ENCODE data around the gene ARFRP1. TPM values are rescaled to one million over a fixed set of nuclear protein-coding genes. Genes with fewer than 3 reads are reported as not detected.

Gene ARFRP1
- total and polyA plus RNA-seq, 12 donors: 18.8 to 75.9 (median 42.2) TPM

DNA sequence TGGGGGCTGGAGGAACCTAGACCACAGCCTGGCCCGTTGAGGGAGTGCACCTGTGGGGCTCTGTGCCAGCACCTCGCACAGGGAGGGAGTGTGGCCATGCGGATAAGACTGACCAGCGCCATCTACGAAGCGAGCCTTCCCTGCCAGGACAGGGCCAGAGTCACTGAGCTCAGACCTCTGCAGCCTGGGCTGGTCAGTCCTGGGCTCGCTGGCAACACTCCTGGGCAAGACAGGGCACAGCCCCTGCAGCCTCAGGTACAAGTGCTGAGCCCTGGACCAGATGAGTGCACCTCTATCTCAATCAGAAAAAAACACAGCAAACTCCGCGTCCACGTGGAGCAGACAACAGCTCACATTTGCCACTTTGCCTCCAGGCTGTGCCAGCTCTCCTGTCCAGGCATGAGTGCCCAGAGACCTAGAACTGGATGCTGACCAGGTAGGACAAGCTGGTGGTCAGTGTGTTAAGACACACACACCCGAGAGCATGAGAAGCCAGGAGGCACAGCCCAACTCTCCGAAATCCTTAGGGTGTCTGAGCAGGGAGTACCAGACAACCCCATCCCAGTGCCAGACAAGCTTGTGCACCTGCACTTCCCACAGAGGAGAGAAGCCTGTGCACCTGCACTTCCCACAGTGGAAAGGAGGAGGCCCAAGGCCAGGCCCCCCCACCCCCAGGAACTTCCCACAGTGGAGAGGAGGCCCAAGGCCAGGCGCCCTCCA is 4.9 kb downstream of the ARFRP1 start:
- DNase-seq: peak in 4 of 7 donors; percentile 16 to 51 (median 22)
- Histone ChIP-seq H3K4me1 (replicated peaks in 1 of 2) (peaks cover 20 to 29% of the 10 kb centered on the region in 2 donors), H3K27ac (no peak overlapping the region), H3K27me3 (no peaks in the 10 kb centered on the region), H3K36me3 (replicated peaks in 1 of 2) (peaks cover 0 to 32% of the 10 kb centered on the region in 2 donors), H3K4me3 (no peak overlapping the region), H3K9me3 (replicated peaks in 1 of 3) (no peaks in the 10 kb centered on the region)
- 74 to 80% (median 75%) methylated on average over 6 to 13 of the region's 13 CpGs for WGBS, 4 donors
- intact Hi-C loops (cut with DNase I): loop anchor here in 1 of 2 donors (10.0 kb wide), 1 partner anchor 152 kb away; no protein-coding TSS in a partner anchor
- TF ChIP-seq POLR2A (IDR thresholded peaks at IDR 0.05) (no peak), CTCF (IDR thresholded peaks at IDR 0.05) (no peak)

GRCh38 chr20:63702036-63702665 is 5.6 kb downstream of the ARFRP1 start:
- TF ChIP-seq CTCF (IDR thresholded peaks at IDR 0.05) (no peak), POLR2A (IDR thresholded peaks at IDR 0.05) (no peak)
- Histone ChIP-seq H3K4me1 (replicated peaks in 1 of 2) (peaks cover 26 to 36% of the 10 kb centered on the region in 2 donors), H3K36me3 (replicated peaks in 1 of 2) (peaks cover 0 to 32% of the 10 kb centered on the region in 2 donors), H3K9me3 (replicated peaks in 1 of 3) (no peaks in the 10 kb centered on the region), H3K27ac (no peak overlapping the region), H3K4me3 (no peak overlapping the region), H3K27me3 (no peaks in the 10 kb centered on the region)
- DNase-seq: peak in 3 of 7 donors; percentile 18 to 79 (median 34)
- intact Hi-C loops (cut with DNase I): loop anchor here in 1 of 2 donors (10.0 kb wide), 1 partner anchor 153 kb away; no protein-coding TSS in a partner anchor
- WGBS, 4 donors: 88 to 89% (median 88%) methylated on average over 7 to 16 of the region's 16 CpGs

DNA sequence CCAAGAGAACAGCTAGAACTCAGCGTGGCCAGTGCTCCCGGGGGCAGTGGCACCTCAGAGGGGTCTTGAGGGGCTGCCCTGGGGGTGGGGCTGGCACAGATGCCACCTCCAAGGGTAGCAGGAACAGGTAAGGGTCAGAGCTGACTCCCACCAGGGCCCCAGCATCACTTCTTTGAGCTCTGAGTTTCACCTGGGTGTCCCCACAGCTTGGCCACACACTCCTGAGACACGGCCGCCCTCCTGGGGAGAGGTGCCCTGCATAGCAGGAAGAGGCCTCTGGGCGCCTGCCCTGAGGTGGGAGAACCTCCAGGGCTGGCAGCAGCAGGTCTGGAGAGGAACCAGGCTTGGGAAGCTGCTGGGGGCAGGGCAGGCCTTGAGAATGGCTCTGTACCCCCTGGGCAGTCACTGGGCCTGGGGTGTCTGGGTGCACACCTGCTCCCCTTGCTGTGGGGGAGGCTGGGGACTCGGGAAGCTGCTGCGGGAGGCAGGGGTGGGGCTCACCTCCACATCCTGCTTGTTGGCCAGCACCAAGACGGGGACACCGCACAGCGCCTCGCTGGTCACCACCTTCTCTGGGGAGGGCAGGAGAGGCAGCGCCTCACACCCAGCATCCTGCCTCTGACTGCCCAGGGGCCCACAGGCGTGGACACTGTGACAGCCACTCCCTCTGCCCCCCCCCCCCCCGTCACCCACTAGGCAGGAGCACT is 6.3 kb downstream of the ARFRP1 start:
- H3K4me1 ChIP-seq (replicated peaks in 1 of 2): peaks cover 28 to 38% of the 10 kb centered on the region in 2 donors
- H3K27ac ChIP-seq: no peak overlapping the region
- no peaks in the 10 kb centered on the region for H3K9me3 ChIP-seq (replicated peaks in 1 of 3)
- WGBS, 4 donors: 50 to 95% (median 83%) methylated on average over 2 to 14 of the region's 14 CpGs
- peak in 3 of 7 donors; percentile 16 to 26 (median 22) for DNase-seq
- intact Hi-C loops (cut with DNase I): loop anchor here in 1 of 2 donors (10.0 kb wide), 1 partner anchor 153 kb away; no protein-coding TSS in a partner anchor
- TF ChIP-seq CTCF (IDR thresholded peaks at IDR 0.05) (no peak), POLR2A (IDR thresholded peaks at IDR 0.05) (no peak)
- peaks cover 0 to 31% of the 10 kb centered on the region in 2 donors for H3K36me3 ChIP-seq (replicated peaks in 1 of 2)
- no peak overlapping the region for H3K4me3 ChIP-seq
- H3K27me3 ChIP-seq: no peaks in the 10 kb centered on the region

DNA sequence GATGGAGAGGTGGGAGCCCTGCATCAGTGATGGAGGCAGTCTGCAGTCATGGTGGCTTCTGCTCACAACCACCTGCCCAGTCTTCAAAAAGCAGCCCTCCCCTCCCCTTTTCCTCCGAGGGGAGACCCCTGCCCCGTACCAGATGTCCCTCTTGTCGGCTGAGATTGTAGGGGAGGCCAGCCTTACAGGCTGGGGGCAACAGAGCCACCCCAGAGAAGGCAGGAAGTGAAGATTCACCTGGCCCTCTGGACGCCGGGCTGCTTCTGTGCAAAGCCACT is 6.8 kb downstream of the ARFRP1 start:
- Histone ChIP-seq H3K4me1 (replicated peaks in 1 of 2) (peaks cover 27 to 38% of the 10 kb centered on the region in 2 donors), H3K36me3 (replicated peaks in 1 of 2) (peaks cover 0 to 26% of the 10 kb centered on the region in 2 donors), H3K4me3 (no peak overlapping the region), H3K27ac (no peak overlapping the region), H3K27me3 (no peaks in the 10 kb centered on the region), H3K9me3 (replicated peaks in 1 of 3) (no peaks in the 10 kb centered on the region)
- TF ChIP-seq CTCF (IDR thresholded peaks at IDR 0.05) (no peak), POLR2A (IDR thresholded peaks at IDR 0.05) (no peak)
- WGBS, 4 donors: 80 to 91% (median 83%) methylated on average over 1 to 5 of the region's 5 CpGs; no CpG with 5 or more reads in 1 of the 4 donors
- DNase-seq: no peak
- intact Hi-C loops (cut with DNase I): loop anchor here in 1 of 2 donors (10.0 kb wide), 1 partner anchor 154 kb away; no protein-coding TSS in a partner anchor
